Upper lobe of left lung (tissue), 6 donors: ENCODE measurements around the gene PDLIM1. TPM values are rescaled to one million over a fixed set of nuclear protein-coding genes. Genes with fewer than 3 reads are reported as not detected.

Experiments used
- ATAC-seq, 2 donors: fragments of 200-7000 bp; cut with Tn5 transposase; one replicate each; pipeline ENCODE4 v1.9.1; 2022; ENCODE audit warnings: mild to moderate bottlenecking in 2 of 2, moderate library complexity in 2 of 2; ENCODE audit not compliant: low FRiP score in 2 of 2
- DNase-seq, 2 donors: peaks; one replicate each; pipeline ENCODE4 v3.0.0-alpha.2; 2019 to 2020
- H3K27ac ChIP-seq, 4 donors: fragments of 200-600 bp; sonication (generic); one replicate each; pipeline ENCODE4 v1.5.1; 2016 to 2019
- H3K27me3 ChIP-seq, 4 donors: fragments of 200-600 bp; sonication (generic); one replicate each; pipeline ENCODE4 v1.5.1; 2017 to 2019
- H3K36me3 ChIP-seq, 4 donors: fragments of 200-600 bp; sonication (generic); one replicate each; pipeline ENCODE4 v1.5.1; 2016 to 2019
- H3K4me1 ChIP-seq, 4 donors: fragments of 200-600 bp; sonication (generic); one replicate each; pipeline ENCODE4 v1.5.1; 2018 to 2019
- H3K4me3 ChIP-seq, 4 donors: fragments of 200-600 bp; sonication (generic); one replicate each; pipeline ENCODE4 v1.5.1; 2017 to 2019; ENCODE audit warnings: mild to moderate bottlenecking in 2 of 4, moderate library complexity in 1 of 4
- H3K9me3 ChIP-seq, 4 donors: fragments of 200-600 bp; sonication (generic); one replicate each; pipeline ENCODE4 v1.5.1; 2018 to 2019
- CTCF ChIP-seq, 6 experiments: fragments of 450-650 bp in 4 of 6; fragments of 200-600 bp in 2 of 6; sonication (generic) in 2 of 6; IDR thresholded peaks; one replicate each; pipeline ENCODE4 v1.5.1; 2016 to 2019; ENCODE audit warnings: antibody characterized with exemption in 6 of 6
- EP300 ChIP-seq, 4 donors: sonication (generic); formaldehyde crosslinking; IDR thresholded peaks; one replicate each; pipeline ENCODE4 v1.5.1; 2017; ENCODE audit warnings: antibody characterized with exemption in 4 of 4, control low read depth in 2 of 4
- POLR2A ChIP-seq, 4 donors: fragments of 450-650 bp; IDR thresholded peaks; one replicate each; pipeline ENCODE4 v1.5.1; 2016 to 2017; ENCODE audit warnings: antibody characterized with exemption in 4 of 4, mild to moderate bottlenecking in 2 of 4
- POLR2AphosphoS5 ChIP-seq, 2 donors: sonication (generic); formaldehyde crosslinking; IDR thresholded peaks; one replicate each; pipeline ENCODE4 v1.5.1; 2017; ENCODE audit warnings: antibody characterized with exemption in 2 of 2
- WGBS, 2 donors: methylation state at CpG; one replicate each; pipeline ENCODE4 v1.1.5; 2017 to 2018; 5-methylcytosine and 5-hydroxymethylcytosine counted together
- total RNA-seq, 6 donors: library from RNA; depleted of rRNA in 4 of 6; stranded (reverse); fragments of >200 nt in 4 of 6; gene quantifications; one replicate each; pipeline versions ENCODE4 v1.1.0 to v1.2.1, GENCODE V29; 2016 to 2021
- donor health status: DM: no; HTN: no; CAD: no; lungs with moderate emphysema.
- donor health status: DM: no; HTN: yes; CAD: no; lungs with severe emphysema.

The PDLIM1 gene
- total RNA-seq, 6 donors from 2014 or later = 78.6 to 239 (median 178) TPM

- H3K36me3 ChIP-seq = peaks cover 0 to 4% (median 0%) of the 10 kb centered on the region in 4 donors
- peaks cover 34 to 57% (median 50%) of the 10 kb centered on the region in 4 donors for H3K4me1 ChIP-seq
- H3K27ac ChIP-seq = peak overlapping the region in 1 of 4 donors; percentile 94
- no peak overlapping the region for H3K4me3 ChIP-seq
- WGBS, 2 donors = 84 to 91% methylated on average over 2 of the region's 2 CpGs
- no peak for TF ChIP-seq CTCF (IDR thresholded peaks at IDR 0.05)
- TF ChIP-seq EP300 (IDR thresholded peaks at IDR 0.05) = no peak
- no peak for TF ChIP-seq POLR2A (IDR thresholded peaks at IDR 0.05)
- no peak for TF ChIP-seq POLR2AphosphoS5 (IDR thresholded peaks at IDR 0.05)
- DNase-seq = no peak
- H3K27me3 ChIP-seq = no peaks in the 10 kb centered on the region
- no peak for ATAC-seq
- no peaks in the 10 kb centered on the region for H3K9me3 ChIP-seq
These were observed 5.2 kb downstream of the PDLIM1 start for GRCh38 chr10:95285556-95285955.

DNA sequence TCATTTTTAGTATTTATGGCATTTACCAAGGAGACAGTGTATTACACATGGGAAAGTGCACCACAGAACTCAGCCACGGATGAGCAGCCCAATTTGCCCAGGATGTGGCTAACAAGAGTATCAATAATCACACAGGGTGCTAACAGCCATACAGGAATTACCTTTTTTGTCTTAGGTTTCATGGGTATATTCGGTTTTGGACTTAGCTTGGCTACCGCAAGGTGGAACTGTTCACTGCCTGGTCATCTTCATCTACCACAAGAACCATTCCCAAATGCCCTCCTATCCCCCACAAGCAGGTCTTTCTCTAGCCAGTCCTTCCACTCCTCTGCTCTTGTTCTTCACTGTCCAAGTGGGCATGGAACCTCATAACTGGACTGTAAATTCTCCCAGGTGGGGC, 6.0 kb downstream of the PDLIM1 start:
- Histone ChIP-seq H3K36me3 (peaks cover 0 to 4% (median 0%) of the 10 kb centered on the region in 4 donors), H3K27ac (peak overlapping the region in 2 of 4 donors; percentile 36 to 94), H3K27me3 (no peaks in the 10 kb centered on the region), H3K4me3 (no peak overlapping the region), H3K4me1 (peaks cover 32 to 64% (median 52%) of the 10 kb centered on the region in 4 donors), H3K9me3 (no peaks in the 10 kb centered on the region)
- ATAC-seq = no peak
- TF ChIP-seq EP300 (IDR thresholded peaks at IDR 0.05) (no peak), POLR2A (IDR thresholded peaks at IDR 0.05) (no peak), POLR2AphosphoS5 (IDR thresholded peaks at IDR 0.05) (no peak), CTCF (IDR thresholded peaks at IDR 0.05) (no peak)
- DNase-seq = no peak
- 78 to 84% methylated on average over 3 of the region's 3 CpGs for WGBS, 2 donors

GRCh38 chr10:95282107-95282506, 8.7 kb downstream of the PDLIM1 start:
- DNase-seq (no peak), ATAC-seq (no peak)
- Histone ChIP-seq H3K4me3 (no peak overlapping the region), H3K4me1 (peaks cover 31 to 75% (median 60%) of the 10 kb centered on the region in 4 donors), H3K27ac (peak overlapping the region in 1 of 4 donors; percentile 89), H3K27me3 (no peaks in the 10 kb centered on the region), H3K9me3 (no peaks in the 10 kb centered on the region), H3K36me3 (peaks cover 0 to 4% (median 0%) of the 10 kb centered on the region in 4 donors)
- TF ChIP-seq EP300 (IDR thresholded peaks at IDR 0.05) (no peak), POLR2A (IDR thresholded peaks at IDR 0.05) (no peak), POLR2AphosphoS5 (IDR thresholded peaks at IDR 0.05) (no peak), CTCF (IDR thresholded peaks at IDR 0.05) (no peak)
- WGBS, 2 donors = 87 to 92% methylated on average over 3 of the region's 3 CpGs

DNA sequence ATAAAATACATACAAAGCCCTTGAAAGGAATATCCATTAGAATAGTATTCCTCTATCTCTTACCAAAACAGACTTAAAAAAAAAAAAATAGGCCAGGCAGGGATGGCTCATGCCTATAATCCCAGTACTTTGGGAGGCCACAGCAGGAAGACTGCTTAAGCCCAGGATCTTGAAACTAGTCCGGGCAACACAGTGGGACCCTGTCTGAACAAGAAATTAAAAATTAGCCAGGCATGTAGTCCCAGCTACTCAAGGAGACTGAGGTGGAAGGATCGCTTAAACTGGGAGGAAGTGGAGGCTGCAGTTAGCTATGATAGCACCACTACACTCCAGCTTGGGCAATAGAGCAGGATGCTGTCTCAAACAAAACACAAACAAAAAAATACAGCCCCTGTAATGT, 9.6 kb downstream of the PDLIM1 start:
- DNase-seq (no peak), ATAC-seq (no peak)
- TF ChIP-seq POLR2AphosphoS5 (IDR thresholded peaks at IDR 0.05) (no peak), POLR2A (IDR thresholded peaks at IDR 0.05) (no peak), EP300 (IDR thresholded peaks at IDR 0.05) (no peak), CTCF (IDR thresholded peaks at IDR 0.05) (no peak)
- Histone ChIP-seq H3K36me3 (peaks cover 0 to 4% (median 0%) of the 10 kb centered on the region in 4 donors), H3K4me3 (no peak overlapping the region), H3K27me3 (no peaks in the 10 kb centered on the region), H3K27ac (peak overlapping the region in 2 of 4 donors; percentile 87 to 89), H3K4me1 (peaks cover 28 to 75% (median 60%) of the 10 kb centered on the region in 4 donors), H3K9me3 (no peaks in the 10 kb centered on the region)
- WGBS, 2 donors = 86 to 92% methylated on average over 2 of the region's 2 CpGs

DNA sequence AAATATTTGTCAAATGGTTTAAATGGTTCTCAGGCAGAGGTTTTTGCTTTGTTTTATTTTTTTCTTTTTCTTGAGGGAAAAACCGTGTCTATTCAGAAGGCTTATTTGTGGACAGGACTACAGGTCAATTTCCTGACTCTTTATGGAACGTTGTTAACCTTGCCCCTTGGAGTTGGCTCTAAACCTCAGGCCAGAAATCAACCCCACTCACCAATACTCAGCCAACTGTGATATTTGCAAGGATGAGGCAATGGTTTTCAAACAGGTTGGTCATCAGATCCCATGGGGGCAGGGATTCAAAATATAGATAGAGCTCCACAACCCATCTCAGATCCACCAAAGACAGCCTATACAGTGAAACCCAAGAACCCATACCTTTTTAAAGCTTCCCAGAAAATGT, 10.2 kb downstream of the PDLIM1 start:
- ATAC-seq (no peak), DNase-seq (no peak)
- 48 to 60% methylated on average over 2 of the region's 2 CpGs for WGBS, 2 donors
- no peak overlapping the region for H3K4me3 ChIP-seq
- no peaks in the 10 kb centered on the region for H3K9me3 ChIP-seq
- H3K36me3 ChIP-seq = peaks cover 0 to 4% (median 0%) of the 10 kb centered on the region in 4 donors
- peak overlapping the region in 3 of 4 donors; percentile 81 to 89 (median 87) for H3K27ac ChIP-seq
- no peak for TF ChIP-seq POLR2AphosphoS5 (IDR thresholded peaks at IDR 0.05)
- no peak for TF ChIP-seq POLR2A (IDR thresholded peaks at IDR 0.05)
- TF ChIP-seq EP300 (IDR thresholded peaks at IDR 0.05) = no peak
- no peak for TF ChIP-seq CTCF (IDR thresholded peaks at IDR 0.05)
- peaks cover 33 to 76% (median 60%) of the 10 kb centered on the region in 4 donors for H3K4me1 ChIP-seq
- H3K27me3 ChIP-seq = no peaks in the 10 kb centered on the region
